ENCODE measurements around the gene AMELX. TPM values are rescaled to one million over a fixed set of nuclear protein-coding genes. Genes with fewer than 3 reads are reported as not detected.

AMELX gene
- not detected in 2 replicates for total RNA-seq

DNA sequence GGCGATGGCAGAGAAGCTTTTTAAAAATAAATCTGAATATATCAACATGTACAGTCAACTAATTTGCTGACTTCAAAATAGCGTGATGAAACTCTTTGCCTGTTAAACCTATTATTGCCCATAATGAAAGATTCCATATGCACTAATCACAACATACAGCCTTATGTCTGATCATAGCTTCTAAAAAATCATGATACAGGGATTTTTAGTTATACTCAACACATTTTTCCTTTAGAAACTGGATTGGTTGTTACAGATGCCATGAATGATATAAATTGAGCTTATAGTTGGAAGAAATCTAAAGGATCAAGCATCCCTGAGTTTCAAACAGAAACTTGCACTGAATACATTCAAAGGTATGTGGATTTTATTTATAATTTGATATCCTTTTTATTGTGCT, at the start of gene AMELX:
Gene AMELX, plus strand, starts transcription at position 301 of the 400 bp plus-strand sequence. CDS start 1,376 bp downstream, outside the sequence.

Other genes starting within 250 kb of the AMELX start
- gene HCCS, start 182.1 kb upstream of the AMELX start, total RNA-seq: 8.2 and 17.1 TPM in 2 replicates